Umbilical cord (tissue), 2 donors: ENCODE data around the gene TSC22D3. TPM values are rescaled to one million over a fixed set of nuclear protein-coding genes. Genes with fewer than 3 reads are reported as not detected.
"Not testable (repeated sequence)": the region's sequence is repeated elsewhere in the genome, so short reads cannot be mapped to it uniquely, and the experiment has no call there.

Source experiments
- DNase-seq: peaks from one replicate; pipeline ENCODE4 v3.0.0-alpha.2; 2015; ENCODE audit warnings: low spot score
- total RNA-seq: library from RNA; depleted of rRNA; stranded (reverse); fragments of >200 nt; gene quantifications from one replicate; pipeline ENCODE4 v1.2.3, GENCODE V29; 2014; ENCODE audit warnings: low replicate concordance; ENCODE audit not compliant: insufficient read depth

The TSC22D3 gene
- 214 TPM for total RNA-seq

DNA sequence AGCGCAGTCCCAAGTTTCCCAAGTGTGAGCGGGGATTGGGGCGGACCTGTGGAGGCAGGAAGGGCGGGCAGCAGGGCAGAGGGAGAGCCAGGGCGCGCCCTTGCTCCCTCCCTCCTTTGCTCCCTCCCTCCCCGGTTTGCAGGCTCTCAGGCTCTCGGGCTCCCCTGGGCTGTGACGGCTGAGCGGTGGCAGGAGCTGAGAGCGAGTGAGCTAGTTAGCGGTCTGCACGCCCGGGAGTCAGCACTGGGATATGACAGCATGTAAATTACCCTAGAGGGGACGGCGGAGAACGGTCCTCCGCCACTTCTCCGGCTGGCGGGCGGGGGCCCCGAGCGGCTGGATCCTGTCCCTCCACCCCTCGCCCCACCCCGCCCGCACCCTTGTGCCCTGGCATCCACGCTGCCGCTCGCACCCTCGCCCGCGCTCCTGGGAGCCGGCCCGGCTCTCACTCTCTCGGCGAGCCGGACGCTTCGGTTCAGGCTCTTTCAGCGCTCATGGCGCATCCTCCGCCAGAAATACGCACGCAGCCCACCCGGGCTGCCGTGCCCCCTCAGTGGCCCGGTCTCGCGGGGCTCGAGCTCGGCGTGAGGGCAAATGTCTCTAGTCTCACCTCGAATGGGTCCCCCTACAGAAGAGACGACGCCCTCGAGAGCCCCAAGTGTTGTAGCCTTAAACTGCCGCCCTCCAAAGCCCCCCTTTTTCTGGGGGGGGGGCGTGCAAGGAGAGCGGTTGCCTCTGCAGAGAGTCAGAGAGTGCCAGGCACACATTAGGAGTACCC lies at the start of gene TSC22D3:
TSC22D3 (minus strand) TSS at position 54 of the 778 bp plus-strand sequence. CDS start 368 bp downstream, outside the sequence.
- DNase-seq, result peak; percentile 73

GRCh38 chrX:107823456-107823855 lies 47.9 kb upstream of the TSC22D3 start:
- peak; percentile 11 for DNase-seq

DNA sequence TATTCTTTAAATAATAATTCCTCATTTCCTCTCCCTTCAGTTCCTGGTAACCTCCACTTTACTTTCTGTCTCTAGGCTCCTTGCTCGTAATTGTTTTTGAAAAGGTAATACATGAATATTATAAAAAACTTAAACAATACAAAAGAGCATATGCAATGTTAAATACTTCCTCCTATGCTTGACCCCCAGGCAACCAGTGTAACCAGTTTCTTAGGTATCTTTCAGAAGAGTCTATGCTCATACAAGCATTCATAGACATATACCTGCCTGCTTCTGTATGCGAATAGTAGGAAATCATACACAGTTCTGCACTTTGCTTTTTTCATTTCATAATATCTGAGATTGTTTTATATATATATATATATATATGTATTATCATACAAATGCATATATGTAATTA lies 47.5 kb upstream of the TSC22D3 start:
- DNase-seq, result peak; percentile 2

GRCh38 chrX:107818900-107819521 lies 43.4 kb upstream of the TSC22D3 start:
- DNase-seq, result no peak

- DNase-seq, result not testable (repeated sequence)
Measured at GRCh38 chrX:107810053-107810452, 34.5 kb upstream of the TSC22D3 start.

DNA sequence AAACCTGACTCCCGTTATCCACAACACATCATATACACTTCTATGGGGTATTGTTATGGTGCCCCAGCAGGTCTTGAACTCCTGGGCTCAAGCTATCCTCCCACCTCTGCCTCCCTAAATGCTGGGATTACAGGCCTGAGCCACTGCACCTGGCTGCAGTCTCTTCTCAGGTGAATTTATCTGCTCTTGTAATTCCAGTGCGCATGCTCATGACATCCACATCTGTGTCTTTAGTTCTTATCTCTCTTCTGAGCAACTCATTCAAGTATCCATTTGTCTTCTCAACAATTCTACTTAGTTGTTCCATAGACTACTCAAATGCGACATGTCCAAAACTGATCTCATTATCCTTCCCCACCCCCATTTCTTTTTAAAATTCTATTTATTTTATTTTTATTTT lies 29.6 kb upstream of the TSC22D3 start:
- DNase-seq, result no peak

- DNase-seq, result no peak
Measured at GRCh38 chrX:107804427-107804826, 28.8 kb upstream of the TSC22D3 start.

- peak; percentile 11 for DNase-seq
Measured at GRCh38 chrX:107787827-107788226, 12.2 kb upstream of the TSC22D3 start.

- DNase-seq, result no peak
Measured at GRCh38 chrX:107780525-107780924, 4.9 kb upstream of the TSC22D3 start.

DNA sequence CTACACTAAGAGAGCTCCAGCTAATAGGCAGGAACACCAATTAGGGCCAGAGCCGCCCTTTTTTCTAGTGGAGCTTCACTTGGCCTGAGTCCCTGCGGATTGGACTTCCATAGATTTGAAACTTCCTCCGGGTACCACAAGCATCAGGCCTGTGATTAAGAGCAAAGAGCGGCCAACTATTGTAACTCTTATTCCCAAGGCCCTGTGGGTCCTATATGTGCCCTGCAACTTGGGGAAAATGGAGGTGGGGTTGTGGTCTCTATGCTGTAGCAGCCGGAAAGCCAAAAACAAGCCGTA lies 1.9 kb upstream of the TSC22D3 start, which contains the start of gene NCBP2L:
NCBP2L (plus strand) TSS at position 198 of the 297 bp plus-strand sequence. CDS start 16,488 bp downstream, outside the sequence.
- no peak for DNase-seq

DNA sequence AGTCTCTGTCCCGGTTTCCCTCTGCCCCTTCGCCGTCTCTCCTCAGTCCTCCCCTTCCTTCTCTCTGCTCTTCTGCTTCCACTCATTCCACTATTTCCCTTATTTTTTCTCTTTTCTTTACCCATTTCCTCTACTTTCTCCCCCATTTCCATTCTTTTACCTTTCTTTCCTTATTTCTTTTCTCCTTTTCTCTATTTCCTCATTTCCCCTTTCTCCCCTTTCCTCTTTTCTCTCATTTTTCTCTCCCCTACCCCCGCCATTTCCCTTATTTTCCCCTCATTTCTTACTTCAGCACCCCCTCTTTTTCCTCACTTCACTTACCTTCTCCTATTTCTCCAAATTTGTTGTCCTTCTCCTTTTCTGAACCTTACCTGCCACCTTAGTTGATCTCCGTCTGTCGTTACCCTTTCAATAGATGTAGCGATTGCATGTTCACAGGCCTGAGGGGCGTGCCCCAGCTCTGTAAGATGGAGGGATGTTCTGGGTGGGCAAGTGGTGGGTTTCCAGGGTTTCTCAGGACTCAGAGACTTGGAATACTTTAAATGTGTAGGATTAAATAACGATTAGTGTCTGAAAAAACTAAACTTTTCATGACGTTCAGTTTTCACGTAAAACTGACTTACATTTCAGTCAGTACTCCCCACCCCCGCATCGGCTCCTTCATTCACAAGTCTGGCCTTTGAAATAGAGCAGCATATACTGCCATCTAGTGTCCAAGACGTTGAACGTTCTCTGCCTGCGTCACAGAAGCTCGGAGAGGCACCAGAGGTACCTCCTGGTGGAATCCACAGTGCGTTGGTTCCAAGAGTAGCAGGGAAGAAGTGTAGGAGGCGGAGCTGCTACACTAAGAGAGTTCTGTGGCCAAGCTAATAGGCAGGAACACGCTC lies 1.3 kb upstream of the TSC22D3 start:
- DNase-seq, result peak; percentile 90

DNA sequence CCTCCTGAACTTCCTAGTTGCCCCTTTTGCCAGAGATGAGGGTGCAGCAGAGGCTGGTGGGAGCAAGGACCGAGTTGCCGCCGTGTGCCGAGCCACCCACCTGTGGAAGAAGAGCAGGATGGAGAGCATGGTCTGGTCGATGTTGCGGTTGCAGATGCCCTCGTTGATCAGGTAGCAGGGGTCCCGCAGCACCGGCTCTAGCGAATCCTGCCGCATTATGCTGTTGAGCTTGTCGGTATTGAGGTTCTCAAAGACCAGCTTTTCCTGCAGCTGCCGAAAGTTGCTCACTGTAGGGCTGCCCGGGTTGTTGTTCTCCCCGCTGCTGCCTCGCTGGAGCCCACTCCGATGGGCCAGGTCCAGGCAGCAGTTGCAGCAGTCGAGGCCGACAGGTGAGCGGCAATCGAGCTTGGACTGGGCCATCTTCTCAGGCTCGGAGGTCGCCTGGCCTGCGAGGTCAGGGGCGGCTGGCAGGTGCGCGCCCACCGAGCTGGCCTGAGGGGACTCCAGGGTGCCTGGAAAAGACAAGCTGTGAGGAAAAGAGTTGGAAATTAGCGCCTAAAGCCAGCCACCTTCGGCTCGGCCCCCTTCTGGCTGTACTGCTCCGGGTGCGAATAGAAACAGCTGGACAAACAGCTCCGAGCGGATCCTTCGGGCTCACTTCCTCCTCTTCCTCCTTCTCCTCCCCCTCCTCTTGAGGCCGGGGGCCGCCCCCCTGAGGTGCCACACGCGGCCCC lies 420 bp downstream of the TSC22D3 start:
- DNase-seq, result no peak

DNA sequence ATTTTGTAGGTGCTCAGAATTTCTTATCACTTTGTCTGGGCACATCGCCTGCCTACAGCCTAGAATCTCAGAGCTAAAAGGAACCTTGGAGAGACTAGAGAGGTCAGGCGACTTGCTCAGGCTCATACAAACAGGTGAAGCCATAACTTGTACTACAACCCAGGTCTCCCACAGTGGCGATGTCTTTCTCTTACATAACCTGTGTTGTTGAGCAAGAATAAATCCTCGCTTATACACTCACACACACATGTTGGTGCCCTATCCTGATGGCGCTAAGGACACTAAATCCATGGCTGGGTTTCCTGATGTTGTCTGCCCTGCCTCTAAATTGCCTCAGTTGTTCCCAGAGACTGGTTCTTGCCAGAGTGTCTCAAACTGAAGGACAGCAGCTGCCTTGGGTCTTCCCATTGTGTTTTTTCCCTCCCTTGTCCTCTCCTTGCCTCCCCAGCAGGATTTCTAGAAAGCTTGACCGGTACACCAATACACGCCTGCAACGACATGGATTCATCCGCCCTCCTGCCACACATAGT lies 1.6 kb downstream of the TSC22D3 start:
- DNase-seq, result no peak

GRCh38 chrX:107773206-107773605 lies 2.4 kb downstream of the TSC22D3 start:
- peak; percentile 12 for DNase-seq

- DNase-seq, result no peak
Measured at GRCh38 chrX:107769581-107770317, 5.8 kb downstream of the TSC22D3 start.

DNA sequence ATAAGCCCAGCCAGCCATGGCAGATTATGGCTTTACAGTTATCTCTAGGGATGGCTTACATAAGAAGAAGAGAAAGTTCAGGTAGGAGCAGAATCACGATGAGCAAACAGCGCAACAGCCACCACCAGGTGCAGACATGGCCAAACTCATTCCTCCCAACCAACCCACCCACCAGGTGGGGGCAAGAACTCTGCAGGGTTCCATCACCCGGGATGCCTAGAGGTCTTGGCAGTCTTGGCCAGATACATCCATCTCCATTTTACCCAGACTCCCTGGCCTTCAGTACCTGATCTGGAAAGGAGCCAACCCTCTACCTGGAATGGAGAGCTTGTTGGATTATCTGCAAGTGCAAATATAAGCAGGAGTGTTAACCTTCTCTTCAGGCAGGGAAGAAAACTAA lies 7.5 kb downstream of the TSC22D3 start:
- DNase-seq, result no peak

DNA sequence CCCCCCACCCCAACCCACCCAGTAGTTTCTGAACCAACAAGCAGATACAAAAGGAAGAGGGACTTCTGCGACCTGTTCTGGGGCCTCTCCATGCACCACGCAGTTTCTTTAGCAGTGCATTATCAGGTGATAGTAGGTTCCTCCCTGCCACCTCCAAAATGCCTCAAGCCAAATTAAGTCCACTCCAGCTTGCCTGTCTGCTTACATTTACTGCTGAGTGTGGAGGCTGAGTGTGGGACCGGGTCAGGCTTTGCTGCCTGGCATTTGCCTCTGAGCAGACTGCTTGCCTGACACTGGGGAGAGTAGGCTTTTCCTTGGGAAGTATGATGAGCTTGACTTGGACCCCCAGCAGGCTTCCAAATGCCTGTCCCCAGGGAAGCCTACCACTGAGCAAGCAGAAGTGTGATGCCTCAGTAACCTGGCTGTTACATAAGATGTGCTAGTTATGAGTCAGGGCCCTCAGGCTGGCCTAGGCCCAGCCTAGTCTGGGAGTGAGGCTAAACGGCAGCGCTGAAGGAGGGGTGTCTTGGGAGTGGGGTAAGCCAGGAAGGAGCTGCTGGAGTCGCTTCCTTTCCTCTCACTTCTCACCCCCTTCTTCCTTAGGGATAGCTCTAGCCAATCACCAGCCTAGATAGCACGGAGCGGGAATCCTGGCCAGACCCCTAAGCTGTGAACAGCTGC lies 9.0 kb downstream of the TSC22D3 start:
- peak; percentile 47 for DNase-seq

- DNase-seq, result no peak
Measured at GRCh38 chrX:107764845-107765608, 10.6 kb downstream of the TSC22D3 start.

- no peak for DNase-seq
Measured at GRCh38 chrX:107763647-107764046, 11.9 kb downstream of the TSC22D3 start.
